ENCODE data around the gene RFLNA. TPM values are rescaled to one million over a fixed set of nuclear protein-coding genes. Genes with fewer than 3 reads are reported as not detected.

Gene RFLNA
- total RNA-seq, 4 donors from 2014 or later = 0.72 to 1.6 (median 0.82) TPM

GRCh38 chr12:124323771-124324530 lies 29.1 kb downstream of the RFLNA start:
- intact Hi-C loops (cut with DNase I; ENCODE audit: low total_unique reads) = loop anchor here (10.0 kb wide), 1 partner anchor 289 kb away; no protein-coding TSS in a partner anchor
- TF ChIP-seq POLR2A (IDR thresholded peaks at IDR 0.05) (no peak), CTCF (IDR thresholded peaks at IDR 0.05) (no peak)
- DNase-seq (ENCODE audit: low spot score in 2 of 2) = no peak
- WGBS, 2 donors = 98% methylated on average over 11 of the region's 11 CpGs
- no peak overlapping the region for H3K4me3 ChIP-seq (ENCODE audit: low read depth, poor library complexity, severe bottlenecking)

- no peak for DNase-seq (ENCODE audit: low spot score in 2 of 2)
Measured at GRCh38 chr12:124324803-124325705, 30.2 kb downstream of the RFLNA start.

GRCh38 chr12:124326104-124326503 lies 31.2 kb downstream of the RFLNA start:
- TF ChIP-seq POLR2A (IDR thresholded peaks at IDR 0.05) (no peak), CTCF (IDR thresholded peaks at IDR 0.05) (no peak)
- DNase-seq (ENCODE audit: low spot score in 2 of 2) = no peak
- WGBS, 2 donors = 88 to 92% methylated on average over 19 to 20 of the region's 23 CpGs
- intact Hi-C loops (cut with DNase I; ENCODE audit: low total_unique reads) = loop anchor here (10.0 kb wide), 1 partner anchor 291 kb away; no protein-coding TSS in a partner anchor
- H3K4me3 ChIP-seq (ENCODE audit: low read depth, poor library complexity, severe bottlenecking) = no peak overlapping the region

More at GRCh38 chr12:124324803-124325705, 30.2 kb downstream of the RFLNA start:
- TF ChIP-seq POLR2A (IDR thresholded peaks at IDR 0.05) (no peak), CTCF (IDR thresholded peaks at IDR 0.05) (no peak)
- intact Hi-C loops (cut with DNase I; ENCODE audit: low total_unique reads) = loop anchor here (10.0 kb wide), 1 partner anchor 290 kb away; no protein-coding TSS in a partner anchor
- no peak overlapping the region for H3K4me3 ChIP-seq (ENCODE audit: low read depth, poor library complexity, severe bottlenecking)
- WGBS, 2 donors = 94 to 95% methylated on average over 52 to 56 of the region's 57 CpGs

GRCh38 chr12:124326871-124327270 lies 32.0 kb downstream of the RFLNA start:
- no peak for DNase-seq (ENCODE audit: low spot score in 2 of 2)
- intact Hi-C loops (cut with DNase I; ENCODE audit: low total_unique reads) = loop anchor here (10.0 kb wide), 1 partner anchor 292 kb away; no protein-coding TSS in a partner anchor
- H3K4me3 ChIP-seq (ENCODE audit: low read depth, poor library complexity, severe bottlenecking) = no peak overlapping the region
- TF ChIP-seq POLR2A (IDR thresholded peaks at IDR 0.05) (no peak), CTCF (IDR thresholded peaks at IDR 0.05) (no peak)
- 87 to 98% methylated on average over 9 of the region's 9 CpGs for WGBS, 2 donors

- no peak overlapping the region for H3K4me3 ChIP-seq (ENCODE audit: low read depth, poor library complexity, severe bottlenecking)
- intact Hi-C loops (cut with DNase I; ENCODE audit: low total_unique reads) = loop anchor here (10.0 kb wide), 1 partner anchor 293 kb away; no protein-coding TSS in a partner anchor
- TF ChIP-seq POLR2A (IDR thresholded peaks at IDR 0.05) (no peak), CTCF (IDR thresholded peaks at IDR 0.05) (no peak)
- DNase-seq (ENCODE audit: low spot score in 2 of 2) = no peak
- 86 to 88% methylated on average over 18 of the region's 18 CpGs for WGBS, 2 donors
Measured at GRCh38 chr12:124327362-124328043, 32.6 kb downstream of the RFLNA start.

Data from lower leg skin (tissue), 4 donors.